ACC112 (cell line): ENCODE results near the gene AFF2.

ENCODE experiments used
- H2AFZ ChIP-seq: fragments of 200-600 bp; sonication (generic); one replicate; pipeline ENCODE4 v1.6.0; 2017; ENCODE audit warnings: antibody characterized with exemption, low read length; ENCODE audit not compliant: unreplicated experiment
- H3K27ac ChIP-seq: fragments of 200-600 bp; sonication (generic); 2 replicates; pipeline ENCODE4 v1.5.1; 2014; ENCODE audit warnings: low read depth, mild to moderate bottlenecking, antibody characterized with exemption, low read length, moderate library complexity
- H3K27me3 ChIP-seq: fragments of 200-600 bp; sonication (generic); 2 replicates; pipeline ENCODE4 v1.6.1; 2014; ENCODE audit warnings: mild to moderate bottlenecking, antibody characterized with exemption, low read length, moderate library complexity, mixed read lengths; ENCODE audit not compliant: insufficient read depth
- H3K36me3 ChIP-seq: fragments of 200-600 bp; sonication (generic); 2 replicates; pipeline ENCODE4 v1.6.1; 2016; ENCODE audit warnings: mild to moderate bottlenecking, antibody characterized with exemption, low read length, moderate library complexity, mixed read lengths; ENCODE audit not compliant: insufficient read depth
- H3K4me1 ChIP-seq: fragments of 200-600 bp; sonication (generic); one replicate; pipeline ENCODE4 v1.6.1; 2016; ENCODE audit warnings: low read length, mixed read lengths; ENCODE audit not compliant: insufficient read depth, unreplicated experiment, control insufficient read depth
- H3K4me3 ChIP-seq: fragments of 200-600 bp; sonication (generic); 2 replicates; pipeline ENCODE4 v1.5.1; 2014; ENCODE audit warnings: mild to moderate bottlenecking, low read depth, low read length
- H3K79me2 ChIP-seq: fragments of 200-600 bp; sonication (generic); one replicate; pipeline ENCODE4 v1.6.0; 2016; ENCODE audit warnings: low read length; ENCODE audit not compliant: control insufficient read depth, unreplicated experiment, insufficient read depth

AFF2 gene

GRCh38 chrX:148556498-148556897, 56.1 kb downstream of the AFF2 start:
- no peak overlapping the region for H3K4me3 ChIP-seq
- H3K36me3 ChIP-seq: no peaks in the 10 kb centered on the region
- no peaks in the 10 kb centered on the region for H3K79me2 ChIP-seq
- H3K4me1 ChIP-seq: no peaks in the 10 kb centered on the region
- H2AFZ ChIP-seq: no peak overlapping the region
- H3K27me3 ChIP-seq: no peaks in the 10 kb centered on the region
- no peak overlapping the region for H3K27ac ChIP-seq

DNA sequence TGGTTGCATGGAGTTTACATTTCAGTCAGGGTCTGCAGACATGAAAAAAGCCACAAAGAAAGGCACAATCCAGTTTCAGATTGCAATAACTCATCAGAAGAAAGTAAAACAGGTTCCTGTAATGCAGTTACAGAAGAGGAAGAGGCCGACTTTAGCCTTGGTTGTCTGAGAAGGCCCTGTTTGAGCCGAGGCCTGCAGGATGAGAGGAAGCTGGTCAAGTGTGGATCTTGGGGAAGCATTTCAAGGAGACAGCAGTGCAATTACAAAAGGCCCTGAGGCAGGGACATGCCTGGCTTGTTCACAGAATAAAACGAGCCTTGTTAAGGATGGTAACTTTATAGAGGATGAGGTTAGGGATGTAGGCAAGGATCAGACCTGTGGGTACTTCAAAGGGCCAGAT, 62.4 kb downstream of the AFF2 start:
- Histone ChIP-seq H3K4me3 (no peak overlapping the region), H3K27ac (no peak overlapping the region), H3K27me3 (no peaks in the 10 kb centered on the region), H2AFZ (no peak overlapping the region), H3K79me2 (no peaks in the 10 kb centered on the region), H3K36me3 (no peaks in the 10 kb centered on the region), H3K4me1 (no peaks in the 10 kb centered on the region)

- H3K27me3 ChIP-seq: no peaks in the 10 kb centered on the region
- no peaks in the 10 kb centered on the region for H3K36me3 ChIP-seq
- no peaks in the 10 kb centered on the region for H3K4me1 ChIP-seq
- H3K79me2 ChIP-seq: no peaks in the 10 kb centered on the region
- H3K4me3 ChIP-seq: no peak overlapping the region
- no peak overlapping the region for H3K27ac ChIP-seq
- no peak overlapping the region for H2AFZ ChIP-seq
Measured at GRCh38 chrX:148567229-148567628, 66.8 kb downstream of the AFF2 start.

DNA sequence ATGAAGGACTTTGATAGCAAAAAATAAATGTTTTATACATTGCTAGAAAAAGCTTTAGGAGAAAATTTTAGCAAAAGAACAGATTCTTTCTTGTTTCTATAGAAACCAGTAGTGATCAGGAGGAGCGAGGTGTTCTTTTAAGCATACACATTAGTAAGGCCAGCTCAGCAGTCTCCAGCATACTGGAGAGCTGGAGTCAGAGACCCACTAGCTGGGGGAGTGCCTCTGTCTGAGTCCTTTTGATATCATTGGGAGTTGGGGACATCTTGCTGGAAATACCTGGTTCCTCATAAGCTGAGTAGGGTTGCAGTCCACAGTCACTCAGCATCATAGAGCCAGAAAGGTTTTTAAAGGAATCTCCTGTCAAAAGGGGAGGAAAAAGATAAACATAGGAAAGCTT, 67.4 kb downstream of the AFF2 start:
- Histone ChIP-seq H3K4me3 (no peak overlapping the region), H3K27me3 (no peaks in the 10 kb centered on the region), H3K36me3 (no peaks in the 10 kb centered on the region), H2AFZ (no peak overlapping the region), H3K27ac (no peak overlapping the region), H3K79me2 (no peaks in the 10 kb centered on the region), H3K4me1 (no peaks in the 10 kb centered on the region)

- Histone ChIP-seq H3K79me2 (no peaks in the 10 kb centered on the region), H3K36me3 (no peaks in the 10 kb centered on the region), H3K27ac (no peak overlapping the region), H3K4me1 (no peaks in the 10 kb centered on the region), H3K27me3 (no peaks in the 10 kb centered on the region), H2AFZ (no peak overlapping the region), H3K4me3 (no peak overlapping the region)
Measured at GRCh38 chrX:148568763-148569162, 68.3 kb downstream of the AFF2 start.

DNA sequence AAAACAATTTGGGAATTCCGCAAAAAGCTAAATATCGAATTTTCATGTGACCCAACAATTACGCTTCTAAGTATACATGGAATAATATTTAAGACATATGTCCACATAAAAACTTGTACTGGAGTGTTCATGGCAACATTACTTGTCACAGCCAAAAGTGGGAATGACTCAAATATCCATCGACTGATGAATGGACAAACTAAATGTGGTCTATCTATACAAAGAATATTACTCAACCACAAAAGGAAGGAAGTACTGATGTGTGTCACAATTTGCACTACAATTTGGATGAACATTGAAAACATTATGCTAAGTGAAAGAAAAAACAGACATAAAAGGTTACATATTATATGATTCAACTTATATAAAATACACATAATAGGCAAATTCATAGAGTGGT, 71.9 kb downstream of the AFF2 start:
- Histone ChIP-seq H3K4me1 (no peaks in the 10 kb centered on the region), H3K4me3 (no peak overlapping the region), H3K36me3 (no peaks in the 10 kb centered on the region), H3K27ac (no peak overlapping the region), H2AFZ (no peak overlapping the region), H3K27me3 (no peaks in the 10 kb centered on the region), H3K79me2 (no peaks in the 10 kb centered on the region)

- H3K4me3 ChIP-seq: no peak overlapping the region
- no peak overlapping the region for H3K27ac ChIP-seq
- H3K4me1 ChIP-seq: no peaks in the 10 kb centered on the region
- no peaks in the 10 kb centered on the region for H3K27me3 ChIP-seq
- H3K36me3 ChIP-seq: no peaks in the 10 kb centered on the region
- H3K79me2 ChIP-seq: no peaks in the 10 kb centered on the region
- no peak overlapping the region for H2AFZ ChIP-seq
Measured at GRCh38 chrX:148573119-148573518, 72.7 kb downstream of the AFF2 start.

DNA sequence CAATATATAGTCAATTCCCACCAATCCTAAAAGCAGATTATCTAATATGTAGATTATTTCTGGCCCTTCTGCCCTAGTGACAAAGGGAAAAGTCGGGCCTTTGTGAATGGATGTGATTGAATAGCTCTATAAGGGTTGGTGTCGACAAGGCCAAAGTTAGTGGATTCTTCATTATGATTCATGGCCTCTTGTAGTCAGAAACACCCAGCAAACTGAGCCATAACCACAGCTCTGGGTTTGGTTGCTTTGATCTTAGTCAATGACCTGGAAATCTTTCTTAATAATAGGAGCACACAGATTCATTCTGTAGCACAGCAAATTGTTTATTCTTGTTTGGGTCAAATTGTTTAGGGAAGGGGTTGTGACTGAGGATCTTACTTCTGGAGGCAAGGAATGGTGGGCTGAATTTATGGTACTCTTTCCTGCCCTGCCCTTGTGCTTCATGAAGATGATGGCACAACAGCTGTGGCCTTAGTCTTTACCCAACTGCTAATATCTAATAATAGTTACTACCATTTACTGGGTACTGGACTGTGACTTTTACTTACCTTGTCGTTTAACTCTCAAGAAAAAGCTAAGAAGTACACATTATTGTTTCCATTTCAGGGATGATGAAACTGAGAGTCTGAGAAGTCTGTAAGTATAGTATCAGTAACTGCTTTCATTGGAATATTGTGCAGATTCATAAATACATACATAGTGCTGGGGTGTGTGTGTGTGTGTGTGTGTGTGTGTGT, 74.0 kb downstream of the AFF2 start:
- no peak overlapping the region for H3K27ac ChIP-seq
- H2AFZ ChIP-seq: no peak overlapping the region
- no peaks in the 10 kb centered on the region for H3K27me3 ChIP-seq
- H3K36me3 ChIP-seq: no peaks in the 10 kb centered on the region
- H3K79me2 ChIP-seq: no peaks in the 10 kb centered on the region
- no peaks in the 10 kb centered on the region for H3K4me1 ChIP-seq
- H3K4me3 ChIP-seq: no peak overlapping the region

- Histone ChIP-seq H3K4me3 (no peak overlapping the region), H3K27me3 (no peaks in the 10 kb centered on the region), H3K4me1 (no peaks in the 10 kb centered on the region), H3K79me2 (no peaks in the 10 kb centered on the region), H2AFZ (no peak overlapping the region), H3K27ac (no peak overlapping the region), H3K36me3 (no peaks in the 10 kb centered on the region)
Measured at GRCh38 chrX:148576396-148576795, 76.0 kb downstream of the AFF2 start.

DNA sequence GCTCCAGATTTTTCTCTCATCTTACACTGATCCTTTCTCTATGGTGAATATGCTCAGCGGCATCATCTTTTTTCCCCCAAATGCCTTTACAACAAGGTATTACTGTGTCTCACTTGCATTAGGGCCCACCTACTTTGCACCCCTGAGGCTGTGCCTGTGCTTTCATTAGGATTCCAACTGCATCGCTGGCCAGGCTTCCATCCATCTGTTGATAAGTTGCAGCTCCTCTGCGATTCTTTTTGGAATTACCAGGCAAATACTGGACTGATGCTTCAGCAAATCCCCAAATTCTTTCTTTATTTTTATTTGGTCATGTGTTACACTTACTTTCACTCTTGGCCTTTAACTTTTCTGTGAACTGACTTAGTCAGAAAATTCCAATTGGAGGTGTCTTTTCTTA, 77.3 kb downstream of the AFF2 start:
- Histone ChIP-seq H3K4me3 (no peak overlapping the region), H3K27me3 (no peaks in the 10 kb centered on the region), H3K36me3 (no peaks in the 10 kb centered on the region), H3K27ac (no peak overlapping the region), H3K4me1 (no peaks in the 10 kb centered on the region), H2AFZ (no peak overlapping the region), H3K79me2 (no peaks in the 10 kb centered on the region)

GRCh38 chrX:148580016-148580415, 79.6 kb downstream of the AFF2 start:
- no peak overlapping the region for H2AFZ ChIP-seq
- no peaks in the 10 kb centered on the region for H3K4me1 ChIP-seq
- no peaks in the 10 kb centered on the region for H3K36me3 ChIP-seq
- no peak overlapping the region for H3K4me3 ChIP-seq
- H3K27me3 ChIP-seq: no peaks in the 10 kb centered on the region
- H3K79me2 ChIP-seq: no peaks in the 10 kb centered on the region
- H3K27ac ChIP-seq: no peak overlapping the region
